H1 (cell line): ENCODE measurements around the gene KCNJ10. TPM values are rescaled to one million over a fixed set of nuclear protein-coding genes. Genes with fewer than 3 reads are reported as not detected.

Source experiments
- CTCF ChIA-PET: fragments of 300-600 bp; sonication (Branson Sonifier 250); formaldehyde crosslinking; loops from one replicate; lab custom pipeline; 2021; ENCODE audit not compliant: partially characterized antibody; lab: Charles Lee
- POLR2A ChIA-PET: fragments of 300-600 bp; sonication (Branson Sonifier 250); formaldehyde crosslinking; loops from one replicate; lab custom pipeline; 2021; ENCODE audit warnings: inconsistent platforms; ENCODE audit not compliant: partially characterized antibody; lab: Charles Lee
- DNase-seq, 2 experiments: peaks; one replicate each; pipeline versions ENCODE4 v3.0.0 to v3.0.0-alpha.2; 2010 to 2022; ENCODE audit warnings: low spot score in 2 of 2, low read depth in 1 of 2, mixed read lengths in 1 of 2
- FAIRE-seq: peaks from 2 replicates; lab custom pipeline; 2011; peaks lifted over from hg19 to GRCh38; lab: Jason Lieb, UNC
- H2AFZ ChIP-seq: 2 replicates; pipeline ENCODE4 v1.8.1; 2012; ENCODE audit warnings: low read length, inconsistent platforms
- H2AK5ac ChIP-seq: 2 replicates; pipeline ENCODE4 v1.6.1; 2013; ENCODE audit warnings: low read depth, low read length
- H2BK120ac ChIP-seq: replicated peaks from 2 replicates; pipeline ENCODE3; 2013; ENCODE audit warnings: low read depth, low read length, inconsistent platforms
- H2BK12ac ChIP-seq: 2 replicates; pipeline ENCODE4 v1.6.1; 2013; ENCODE audit warnings: low read depth, low read length
- H2BK15ac ChIP-seq: 2 replicates; pipeline ENCODE4 v1.6.1; 2013; ENCODE audit warnings: low read length
- H2BK20ac ChIP-seq: 2 replicates; pipeline ENCODE4 v1.6.1; 2013; ENCODE audit warnings: low read length
- H2BK5ac ChIP-seq: 2 replicates; pipeline ENCODE4 v1.6.1; 2013; ENCODE audit warnings: low read depth, low read length
- H3K14ac ChIP-seq: 2 replicates; pipeline ENCODE4 v1.6.1; 2013; ENCODE audit warnings: inconsistent platforms; ENCODE audit not compliant: insufficient read length
- H3K18ac ChIP-seq: 2 replicates; pipeline ENCODE4 v1.6.1; 2013; ENCODE audit warnings: low read length; ENCODE audit errors: extremely low read depth
- H3K23ac ChIP-seq: 2 replicates; pipeline ENCODE4 v1.6.1; 2013; ENCODE audit warnings: inconsistent platforms; ENCODE audit not compliant: insufficient read length
- H3K23me2 ChIP-seq: 2 replicates; pipeline ENCODE4 v1.6.1; 2013; ENCODE audit warnings: low read depth, low read length
- H3K27ac ChIP-seq: 2 replicates; pipeline ENCODE4 v1.6.1; 2011; ENCODE audit warnings: low read depth, low read length, inconsistent platforms
- H3K27me3 ChIP-seq, 4 experiments: replicated peaks in 1 of 4; 1 replicate in 1 of 4; 2 replicates in 3 of 4; pipeline versions ENCODE4 v1.6.1 to v1.8.1; 2011 to 2013; ENCODE audit warnings: low read length in 3 of 4, mild to moderate bottlenecking in 3 of 4, inconsistent platforms in 2 of 4, mixed read lengths in 2 of 4, moderate library complexity in 1 of 4; ENCODE audit not compliant: control insufficient read depth in 3 of 4, insufficient read depth in 3 of 4; ENCODE audit errors: extremely low read depth in 1 of 4
- H3K36me3 ChIP-seq, 4 experiments: 2 replicates each; pipeline versions ENCODE4 v1.6.1 to v1.8.1; 2011 to 2013; ENCODE audit warnings: mild to moderate bottlenecking in 4 of 4, low read length in 3 of 4, moderate library complexity in 2 of 4, control low read depth in 1 of 4, inconsistent platforms in 1 of 4; ENCODE audit not compliant: insufficient read depth in 4 of 4, control insufficient read depth in 2 of 4
- H3K4ac ChIP-seq: replicated peaks from 2 replicates; pipeline ENCODE3; 2013; ENCODE audit warnings: low read length, low read depth, mixed read lengths, inconsistent platforms; ENCODE audit not compliant: insufficient read length
- H3K4me1 ChIP-seq, 4 experiments: replicated peaks in 1 of 4; 1 replicate in 1 of 4; 2 replicates in 3 of 4; pipeline versions ENCODE4 v1.6.1 to v1.8.1; 2011 to 2013; ENCODE audit warnings: low read length in 3 of 4, inconsistent platforms in 2 of 4, mixed read lengths in 1 of 4; ENCODE audit not compliant: insufficient read depth in 4 of 4, control insufficient read depth in 3 of 4
- H3K4me2 ChIP-seq, 2 experiments: 2 replicates each; pipeline versions ENCODE4 v1.6.1 to v1.8.1; 2011 to 2013; ENCODE audit warnings: low read depth in 2 of 2, low read length in 2 of 2, control low read depth in 1 of 2, inconsistent platforms in 1 of 2, mild to moderate bottlenecking in 1 of 2; ENCODE audit not compliant: insufficient read depth in 1 of 2
- H3K4me3 ChIP-seq, 4 experiments: fragments of 200-600, 300-600 bp in 1 of 4; sonication (generic), shearing (Covaris generic), sonication (Bioruptor Twin) in 1 of 4; 2 replicates each; pipeline versions ENCODE4 v1.5.1 to v1.8.1; 2011 to 2016; ENCODE audit warnings: low read length in 4 of 4, low read depth in 3 of 4, control low read depth in 2 of 4, inconsistent platforms in 2 of 4, mild to moderate bottlenecking in 2 of 4, mixed read lengths in 1 of 4, moderate library complexity in 1 of 4; ENCODE audit not compliant: insufficient read depth in 2 of 4; ENCODE audit errors: extremely low read depth in 1 of 4
- H3K56ac ChIP-seq: replicated peaks from 2 replicates; pipeline ENCODE3; 2013; ENCODE audit warnings: low read depth, mild to moderate bottlenecking, mixed read lengths, low read length, inconsistent platforms; ENCODE audit not compliant: insufficient read length
- H3K79me1 ChIP-seq: 2 replicates; pipeline ENCODE4 v1.6.1; 2013; ENCODE audit warnings: low read depth, low read length, control low read depth
- H3K79me2 ChIP-seq, 2 experiments: 2 replicates each; pipeline versions ENCODE4 v1.6.1 to v1.8.1; 2012 to 2013; ENCODE audit warnings: low read length in 2 of 2, mild to moderate bottlenecking in 2 of 2, inconsistent platforms in 1 of 2; ENCODE audit not compliant: insufficient read depth in 2 of 2, control insufficient read depth in 1 of 2
- H3K9ac ChIP-seq, 4 experiments: replicated peaks in 1 of 4; 1 replicate in 1 of 4; 2 replicates in 3 of 4; pipeline versions ENCODE4 v1.6.1 to v1.8.1; 2011 to 2013; ENCODE audit warnings: low read depth in 3 of 4, low read length in 3 of 4, control low read depth in 2 of 4, mild to moderate bottlenecking in 2 of 4, moderate library complexity in 2 of 4, inconsistent platforms in 1 of 4; ENCODE audit errors: extremely low read depth in 1 of 4
- H3K9me3 ChIP-seq, 2 experiments: 2 replicates each; pipeline versions ENCODE4 v1.6.1 to v1.8.1; 2012 to 2013; ENCODE audit warnings: mild to moderate bottlenecking in 2 of 2, moderate library complexity in 2 of 2, control low read depth in 1 of 2, inconsistent platforms in 1 of 2, low read depth in 1 of 2, low read length in 1 of 2, mixed read lengths in 1 of 2; ENCODE audit not compliant: insufficient read depth in 2 of 2
- H4K20me1 ChIP-seq, 2 experiments: replicated peaks in 1 of 2; 2 replicates each; pipeline versions ENCODE3 to v1.8.1; 2011 to 2013; ENCODE audit warnings: inconsistent platforms in 2 of 2, low read length in 2 of 2, mild to moderate bottlenecking in 1 of 2; ENCODE audit not compliant: insufficient read depth in 2 of 2, control insufficient read depth in 1 of 2
- H4K5ac ChIP-seq: 2 replicates; pipeline ENCODE4 v1.6.1; 2013; ENCODE audit warnings: low read length, low read depth, mixed read lengths, inconsistent platforms; ENCODE audit not compliant: insufficient read length
- H4K8ac ChIP-seq: 2 replicates; pipeline ENCODE4 v1.8.0; 2013; ENCODE audit warnings: mild to moderate bottlenecking, moderate library complexity, low read length, inconsistent platforms; ENCODE audit not compliant: insufficient read depth; ENCODE audit errors: extremely low read depth
- H4K91ac ChIP-seq: replicated peaks from 2 replicates; pipeline ENCODE3; 2013; ENCODE audit warnings: low read length, mixed read lengths, inconsistent platforms; ENCODE audit not compliant: insufficient read length
- CBX5 ChIP-seq: fragments of 300-800, 300-1000 bp; sonication (generic); IDR thresholded peaks from 2 replicates; pipeline ENCODE4 v1.7.1; 2016; ENCODE audit warnings: antibody characterized with exemption, low read length, low read depth
- YY1 ChIP-seq: IDR thresholded peaks from 2 replicates; pipeline ENCODE4 v1.6.1; 2011; ENCODE audit warnings: low read depth, mild to moderate bottlenecking, low read length
- WGBS, 2 experiments: shearing (Covaris generic) in 1 of 2; methylation state at CpG; one replicate each; pipeline versions ENCODE4 v1.1.6 to v1.1.7; 2013 to 2015; ENCODE audit warnings: low lambda C conversion rate in 2 of 2, mixed read lengths in 2 of 2, inconsistent platforms in 1 of 2, low coverage in 1 of 2, missing lambda C conversion rate in 1 of 2; ENCODE audit not compliant: insufficient replicate concordance in 2 of 2, insufficient coverage in 1 of 2, insufficient read length in 1 of 2; ENCODE audit errors: extremely low coverage in 1 of 2, missing lambda C conversion rate in 1 of 2; 5-methylcytosine and 5-hydroxymethylcytosine counted together
- polyA plus RNA-seq, 7 experiments: library from polyadenylated mRNA; depleted of rRNA in 3 of 7; stranded (reverse) in 5 of 7; unstranded in 2 of 7; fragments of >200 nt in 5 of 7; fragments of 200-250 nt in 2 of 7; gene quantifications; 1 replicate in 5 of 7; 2 replicates in 1 of 7; 4 replicates in 1 of 7; pipeline versions ENCODE4 v1.2.1 to v1.2.3, GENCODE V29; 2011 to 2013; ENCODE audit warnings: missing spikeins in 2 of 7, mixed read lengths in 2 of 7
- total RNA-seq: library from RNA; stranded (reverse); fragmentation: NEBNext Ultra II Directional; extraction: Animal tissue kit (Norgen Biotek cat#: 25700); gene quantifications from 2 replicates; pipeline ENCODE4 v1.2.1, GENCODE V29; 2021

Gene KCNJ10
- total and polyA plus RNA-seq, 2 of the 8 experiments (the other 6 are each of a cell fraction or from before 2014, with no cell fraction given), result 1.7 to 2.4 TPM

GRCh38 chr1:159972443-159973205 is 97.3 kb downstream of the KCNJ10 start:
- H3K23ac ChIP-seq, result no peak overlapping the region
- ChIA-PET CTCF (interaction anchor here (1.1 to 6.6 kb wide), 5 partner anchors 33 to 105 kb away, joined by 3 to 60 read pairs (median 5); no protein-coding TSS in a partner anchor), POLR2A (interaction anchor here (2.0 kb wide), 1 partner anchor 27 kb away, joined by 7 read pairs; the partner anchor contains the start of gene IGSF9)
- H2BK120ac ChIP-seq, result no peak overlapping the region
- peaks cover 0 to 3% (median 0%) of the 10 kb centered on the region in 4 experiments; a peak in 1 of 7 replicates for H3K27me3 ChIP-seq
- H3K56ac ChIP-seq, result no peak overlapping the region
- 95% methylated on average over 8 of the region's 8 CpGs; no CpG with 5 or more reads in 1 of the 2 experiments for WGBS, 2 experiments
- H3K79me2 ChIP-seq, result no peaks in the 10 kb centered on the region
- FAIRE-seq (no peak), DNase-seq (no peak)
- H4K5ac ChIP-seq, result no peak overlapping the region
- H3K18ac ChIP-seq, result no peak overlapping the region
- no peak overlapping the region for H3K4me2 ChIP-seq
- no peaks in the 10 kb centered on the region for H4K20me1 ChIP-seq
- no peak overlapping the region for H2BK5ac ChIP-seq
- no peak overlapping the region for H3K9ac ChIP-seq
- H2BK15ac ChIP-seq, result no peak overlapping the region
- TF ChIP-seq YY1 (no peak), CBX5 (no peak)
- H3K9me3 ChIP-seq, result no peaks in the 10 kb centered on the region
- H3K23me2 ChIP-seq, result no peaks in the 10 kb centered on the region
- no peaks in the 10 kb centered on the region; the same call in 1 of the 2 replicates for H3K79me1 ChIP-seq
- no peak overlapping the region for H2AK5ac ChIP-seq
- H2AFZ ChIP-seq, result no peak overlapping the region
- H4K8ac ChIP-seq, result no peak overlapping the region
- H2BK12ac ChIP-seq, result no peak overlapping the region
- no peak overlapping the region for H3K27ac ChIP-seq
- H3K4me1 ChIP-seq, result no peaks in the 10 kb centered on the region
- H3K36me3 ChIP-seq, result no peaks in the 10 kb centered on the region
- H4K91ac ChIP-seq, result no peak overlapping the region
- H3K4ac ChIP-seq, result no peak overlapping the region
- no peak overlapping the region for H2BK20ac ChIP-seq
- H3K4me3 ChIP-seq, result no peak overlapping the region
- no peak overlapping the region for H3K14ac ChIP-seq
